Measurements from ENCODE around the gene POLG.

POLG gene

GRCh38 chr15:89356634-89357298 lies 22.1 kb upstream of the POLG start:
- DNase-seq (ENCODE audit: low spot score), result no peak

- DNase-seq (ENCODE audit: low spot score), result no peak
Observed at GRCh38 chr15:89353991-89354390, 19.4 kb upstream of the POLG start.

- no peak for DNase-seq (ENCODE audit: low spot score)
Observed at GRCh38 chr15:89352476-89352875, 17.9 kb upstream of the POLG start.

GRCh38 chr15:89349206-89349558 lies 14.6 kb upstream of the POLG start:
- DNase-seq (ENCODE audit: low spot score), result no peak

- DNase-seq (ENCODE audit: low spot score), result no peak
Observed at GRCh38 chr15:89346516-89347231, 12.1 kb upstream of the POLG start.

GRCh38 chr15:89345248-89345647 lies 10.6 kb upstream of the POLG start:
- no peak for DNase-seq (ENCODE audit: low spot score)

- DNase-seq (ENCODE audit: low spot score), result no peak
Observed at GRCh38 chr15:89342840-89343239, 8.2 kb upstream of the POLG start.

GRCh38 chr15:89341316-89342005 lies 6.8 kb upstream of the POLG start:
- DNase-seq (ENCODE audit: low spot score), result no peak

- no peak for DNase-seq (ENCODE audit: low spot score)
Observed at GRCh38 chr15:89340573-89340972, 5.9 kb upstream of the POLG start.

- no peak for DNase-seq (ENCODE audit: low spot score)
Observed at GRCh38 chr15:89338036-89338435, 3.4 kb upstream of the POLG start.

GRCh38 chr15:89335298-89336041 lies 846 bp upstream of the POLG start:
- no peak for DNase-seq (ENCODE audit: low spot score)

- no peak for DNase-seq (ENCODE audit: low spot score)
Observed at GRCh38 chr15:89333959-89334509, 590 bp downstream of the POLG start.

GRCh38 chr15:89333011-89333860 lies 1.4 kb downstream of the POLG start:
- no peak for DNase-seq (ENCODE audit: low spot score)

- peak; percentile 29 for DNase-seq (ENCODE audit: low spot score)
Observed at GRCh38 chr15:89332446-89332845, 2.2 kb downstream of the POLG start.

- no peak for DNase-seq (ENCODE audit: low spot score)
Observed at GRCh38 chr15:89330881-89331595, 3.6 kb downstream of the POLG start.

- no peak for DNase-seq (ENCODE audit: low spot score)
Observed at GRCh38 chr15:89330119-89330518, 4.5 kb downstream of the POLG start.

- no peak for DNase-seq (ENCODE audit: low spot score)
Observed at GRCh38 chr15:89329329-89330084, 5.1 kb downstream of the POLG start.

- DNase-seq (ENCODE audit: low spot score), result no peak
Observed at GRCh38 chr15:89328398-89329254, 6.0 kb downstream of the POLG start.

GRCh38 chr15:89327113-89327512 lies 7.5 kb downstream of the POLG start:
- no peak for DNase-seq (ENCODE audit: low spot score)

Measured in hematopoietic multipotent progenitor cell treated with erythropoietin and hydrocortisone succinate and interleukin-3 and kit ligand, for 15 days (in vitro differentiated cells).